Keratinocyte (primary cell): ENCODE measurements around the gene MSI2. TPM values are rescaled to one million over a fixed set of nuclear protein-coding genes. Genes with fewer than 3 reads are reported as not detected.

Source experiments
- DNase-seq: peaks from one replicate; pipeline ENCODE4 v3.0.0-alpha.2; 2011; ENCODE audit warnings: low read depth, missing footprints, low spot score
- FAIRE-seq: peaks from 2 replicates; lab custom pipeline; 2011; peaks lifted over from hg19 to GRCh38; lab: Jason Lieb, UNC
- H2AFZ ChIP-seq: 2 replicates; pipeline ENCODE4 v1.6.0; 2012; ENCODE audit warnings: low read length, control low read depth, inconsistent platforms; ENCODE audit not compliant: control insufficient read depth
- H3K27ac ChIP-seq: 2 replicates; pipeline ENCODE4 v1.5.1; 2011; ENCODE audit warnings: low read length; ENCODE audit not compliant: control insufficient read depth, insufficient read depth
- H3K27me3 ChIP-seq: 3 replicates; pipeline ENCODE4 v1.6.0; 2011; ENCODE audit warnings: low read length; ENCODE audit not compliant: control insufficient read depth, insufficient read depth; ENCODE audit errors: extremely low read depth
- H3K36me3 ChIP-seq, 2 experiments: 2 replicates in 1 of 2; 3 replicates in 1 of 2; pipeline ENCODE4 v1.5.1; 2011; ENCODE audit warnings: low read length in 2 of 2, mild to moderate bottlenecking in 1 of 2; ENCODE audit not compliant: control insufficient read depth in 2 of 2, insufficient read depth in 2 of 2; ENCODE audit errors: extremely low read depth in 1 of 2
- H3K4me1 ChIP-seq: 3 replicates; pipeline ENCODE4 v1.5.1; 2011; ENCODE audit warnings: low read length; ENCODE audit not compliant: control insufficient read depth, insufficient read depth; ENCODE audit errors: extremely low read depth
- H3K4me2 ChIP-seq: 3 replicates; pipeline ENCODE4 v1.6.0; 2011; ENCODE audit warnings: low read depth, low read length; ENCODE audit not compliant: control insufficient read depth, insufficient read depth; ENCODE audit errors: extremely low read depth
- H3K4me3 ChIP-seq, 3 experiments: fragments of 200-600 bp in 1 of 3; sonication (generic) in 1 of 3; 2 replicates in 2 of 3; 3 replicates in 1 of 3; pipeline ENCODE4 v1.5.1; 2011 to 2016; ENCODE audit warnings: low read length in 3 of 3, mild to moderate bottlenecking in 3 of 3, control low read depth in 2 of 3, inconsistent platforms in 1 of 3, low read depth in 1 of 3, mixed read lengths in 1 of 3, mixed run types in 1 of 3, moderate library complexity in 1 of 3; ENCODE audit not compliant: control insufficient read depth in 2 of 3, insufficient read depth in 2 of 3; ENCODE audit errors: extremely low read depth in 1 of 3
- H3K79me2 ChIP-seq: 2 replicates; pipeline ENCODE4 v1.6.0; 2012; ENCODE audit warnings: low read length; ENCODE audit not compliant: control insufficient read depth, insufficient read depth
- H3K9ac ChIP-seq: 3 replicates; pipeline ENCODE4 v1.6.0; 2011; ENCODE audit warnings: low read length; ENCODE audit not compliant: control insufficient read depth, insufficient read depth; ENCODE audit errors: extremely low read depth
- H3K9me1 ChIP-seq: 3 replicates; pipeline ENCODE4 v1.6.0; 2011; ENCODE audit warnings: low read length; ENCODE audit not compliant: control insufficient read depth, insufficient read depth; ENCODE audit errors: extremely low read depth
- H3K9me3 ChIP-seq: 2 replicates; pipeline ENCODE4 v1.5.1; 2012; ENCODE audit warnings: low read depth, low read length; ENCODE audit not compliant: control insufficient read depth
- H4K20me1 ChIP-seq: 3 replicates; pipeline ENCODE4 v1.6.0; 2011; ENCODE audit warnings: low read length; ENCODE audit not compliant: control insufficient read depth, insufficient read depth; ENCODE audit errors: extremely low read depth
- CTCF ChIP-seq, 3 experiments: IDR thresholded peaks in 1 of 3; conservative IDR thresholded peaks in 1 of 3; optimal IDR thresholded peaks in 1 of 3; 2 replicates in 2 of 3; 3 replicates in 1 of 3; pipeline versions ENCODE3 to v1.5.1; 2011; ENCODE audit warnings: low read length in 3 of 3, mild to moderate bottlenecking in 3 of 3, moderate library complexity in 2 of 3, control low read depth in 1 of 3, inconsistent platforms in 1 of 3; ENCODE audit not compliant: insufficient read depth in 2 of 3; ENCODE audit errors: extremely low read depth in 1 of 3
- EZH2 ChIP-seq: IDR thresholded peaks from one replicate; pipeline ENCODE4 v1.6.1; 2012; ENCODE audit warnings: inconsistent platforms, mild to moderate bottlenecking, low read length, moderate library complexity
- dilution Hi-C: fragments of 300-500 bp; cut with MboI; formaldehyde crosslinking; loops from one replicate; pipeline ENCODE4 v1.7.0; 2020; ENCODE audit warnings: low sequenced_read_pairs; ENCODE audit not compliant: extremely low pct_ligation_motif_present
- polyA plus RNA-seq, 5 experiments: library from polyadenylated mRNA; depleted of rRNA in 3 of 5; stranded (reverse) in 3 of 5; stranded (forward) in 1 of 5; unstranded in 1 of 5; fragments of >200 nt; gene quantifications; 1 replicate in 1 of 5; 2 replicates in 3 of 5; 3 replicates in 1 of 5; pipeline versions ENCODE4 v1.2.1 to v1.2.3, GENCODE V29; 2011 to 2012; ENCODE audit warnings: missing spikeins in 2 of 5, low read depth in 1 of 5, low replicate concordance in 1 of 5

The MSI2 gene
- polyA plus RNA-seq, 1 donor (not counting 4 experiments of a cell fraction or from before 2014, with no cell fraction given): 22.3 TPM

- H3K9me1 ChIP-seq: peaks cover under 1% of the 10 kb centered on the region
- no peaks in the 10 kb centered on the region for H3K9me3 ChIP-seq
- H3K4me1 ChIP-seq: peaks cover 6% of the 10 kb centered on the region
- FAIRE-seq: no peak
- no peaks in the 10 kb centered on the region for H4K20me1 ChIP-seq
- H3K27ac ChIP-seq: no peak overlapping the region
- no peaks in the 10 kb centered on the region for H3K79me2 ChIP-seq
- H3K36me3 ChIP-seq: no peaks in the 10 kb centered on the region
- no peak overlapping the region for H3K4me3 ChIP-seq
- H3K4me2 ChIP-seq: no peak overlapping the region
- dilution Hi-C loops: no loop called here
- H3K9ac ChIP-seq: no peak overlapping the region
- TF ChIP-seq EZH2 (no peak), CTCF (optimal IDR thresholded peaks at IDR 0.05 in 1 of 3, IDR thresholded peaks at IDR 0.05 in 1 of 3, conservative IDR thresholded peaks at IDR 0.05 in 1 of 3; ENCODE audit: extremely low read depth in 1 of 3, insufficient read depth in 2 of 3, low read length in 3 of 3) (no peak)
- no peak overlapping the region for H2AFZ ChIP-seq
- H3K27me3 ChIP-seq: no peaks in the 10 kb centered on the region
- DNase-seq: no peak
These were observed 255.9 kb downstream of the MSI2 start for GRCh38 chr17:57512258-57512657.

DNA sequence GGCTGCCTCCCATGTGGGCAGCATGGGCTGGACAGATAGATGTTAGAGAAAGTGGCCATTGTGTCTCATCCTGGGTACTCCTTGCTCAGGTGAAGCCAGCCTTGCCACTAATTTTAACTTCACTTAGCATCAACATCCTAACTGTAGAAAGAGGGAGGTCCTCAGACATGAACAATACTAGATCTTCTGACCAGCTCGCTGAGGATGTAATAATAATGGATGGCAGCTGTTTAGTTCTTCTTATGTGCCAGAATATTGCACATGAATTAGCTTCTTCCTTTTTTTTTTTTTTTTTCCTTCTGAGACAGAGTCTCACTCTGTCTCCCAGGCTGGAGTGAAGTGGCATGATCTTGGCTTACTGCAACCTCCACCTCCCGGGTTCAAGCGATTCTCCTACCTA, 256.4 kb downstream of the MSI2 start:
- FAIRE-seq: no peak
- H3K4me2 ChIP-seq: no peak overlapping the region
- no peaks in the 10 kb centered on the region for H3K27me3 ChIP-seq
- no peak overlapping the region for H2AFZ ChIP-seq
- no peaks in the 10 kb centered on the region for H3K9me3 ChIP-seq
- H3K4me3 ChIP-seq: no peak overlapping the region
- H3K9ac ChIP-seq: no peak overlapping the region
- H4K20me1 ChIP-seq: no peaks in the 10 kb centered on the region
- H3K9me1 ChIP-seq: no peaks in the 10 kb centered on the region
- H3K4me1 ChIP-seq: peaks cover 6% of the 10 kb centered on the region
- H3K36me3 ChIP-seq: no peaks in the 10 kb centered on the region
- no peak overlapping the region for H3K27ac ChIP-seq
- no peak for TF ChIP-seq CTCF (optimal IDR thresholded peaks at IDR 0.05 in 1 of 3, IDR thresholded peaks at IDR 0.05 in 1 of 3, conservative IDR thresholded peaks at IDR 0.05 in 1 of 3; ENCODE audit: extremely low read depth in 1 of 3, insufficient read depth in 2 of 3, low read length in 3 of 3)
- no peak for TF ChIP-seq EZH2
- DNase-seq: no peak
- H3K79me2 ChIP-seq: no peaks in the 10 kb centered on the region
- dilution Hi-C loops: no loop called here
